A549 treated with Mapracorat at 1 μM for 4 hours (cell line): ENCODE measurements around the gene PLAC1. TPM values are rescaled to one million over a fixed set of nuclear protein-coding genes. Genes with fewer than 3 reads are reported as not detected.

ENCODE experiments used
- total RNA-seq: library from RNA; stranded (reverse); fragments of 200-300 nt; extraction: Qiagen RNA extraction; gene quantifications from 5 replicates; pipeline ENCODE4 v1.2.3, GENCODE V29; 2022

The PLAC1 gene, protein sequence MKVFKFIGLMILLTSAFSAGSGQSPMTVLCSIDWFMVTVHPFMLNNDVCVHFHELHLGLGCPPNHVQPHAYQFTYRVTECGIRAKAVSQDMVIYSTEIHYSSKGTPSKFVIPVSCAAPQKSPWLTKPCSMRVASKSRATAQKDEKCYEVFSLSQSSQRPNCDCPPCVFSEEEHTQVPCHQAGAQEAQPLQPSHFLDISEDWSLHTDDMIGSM
- 0.48 to 0.80 TPM (median 0.73 TPM) in 5 replicates for total RNA-seq

DNA sequence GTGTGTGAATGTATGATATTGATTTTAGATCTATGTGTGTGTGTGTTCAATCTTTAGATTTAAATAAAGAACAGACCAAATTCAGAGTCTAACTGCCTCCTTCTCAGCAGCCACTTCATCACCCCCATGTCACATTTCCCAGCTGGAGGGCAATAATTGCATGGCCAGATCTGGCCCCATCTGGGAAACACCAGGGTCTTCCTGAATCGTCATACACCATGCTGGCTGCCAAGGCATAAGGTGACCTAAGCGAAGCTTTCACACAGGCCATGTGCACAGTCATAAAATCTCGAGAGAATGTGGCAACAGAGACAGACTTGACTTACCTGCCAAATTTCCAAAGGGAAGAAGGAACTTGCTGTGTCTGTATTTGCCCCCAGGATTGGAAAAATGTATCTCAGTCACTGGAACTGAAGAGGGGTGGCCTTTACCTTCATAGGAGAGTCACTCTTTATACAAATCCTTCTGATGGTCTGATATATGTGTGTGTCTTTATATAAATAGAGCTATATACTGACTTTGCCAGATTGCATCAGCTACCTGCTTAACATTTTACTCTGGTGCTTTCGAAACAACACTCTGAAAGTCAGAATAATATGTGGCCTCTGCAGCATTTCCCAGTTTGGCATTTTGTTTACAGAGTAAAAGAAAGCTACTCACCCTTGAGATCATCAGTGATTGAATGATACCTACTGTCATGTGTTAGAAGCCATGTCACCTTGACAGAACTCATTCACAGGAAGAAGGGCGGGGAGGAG is at the start of gene PLAC1:
Gene PLAC1 (minus strand): TSS at position 470 of the 758 bp plus-strand sequence. CDS start 91,789 bp downstream, outside the sequence.

Other genes with a start within 250 kb of the PLAC1 start
- gene HPRT1, start 198.3 kb downstream of the PLAC1 start, total RNA-seq = 99.2 to 131 TPM (median 107 TPM) in 5 replicates
- 23.9 to 29.7 TPM (median 28.4 TPM) in 5 replicates for gene PABIR2, start 138.7 kb upstream of the PLAC1 start, total RNA-seq